ENCODE measurements around the gene KCNN2.

KCNN2 gene

GRCh38 chr5:114362977-114363761, 1.3 kb downstream of the KCNN2 start:
- DNase-seq: peak; percentile 2

DNA sequence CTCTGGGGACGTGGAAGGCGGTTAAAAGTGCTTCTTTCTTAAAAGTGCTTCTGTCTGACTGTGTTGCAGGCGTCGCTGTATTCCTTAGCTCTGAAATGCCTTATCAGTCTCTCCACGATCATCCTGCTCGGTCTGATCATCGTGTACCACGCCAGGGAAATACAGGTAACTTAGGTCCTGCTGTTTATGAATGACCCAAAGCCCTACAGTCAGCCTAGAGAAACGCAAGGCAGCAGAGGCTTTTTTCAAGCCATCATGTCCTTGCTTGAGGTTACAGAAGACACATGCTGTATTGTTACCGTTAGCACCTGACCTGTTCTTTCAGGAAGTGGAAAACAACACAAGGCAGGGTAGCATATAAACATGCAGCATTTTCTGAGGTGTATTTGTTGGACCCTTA, 2.0 kb downstream of the KCNN2 start:
- no peak for DNase-seq

DNA sequence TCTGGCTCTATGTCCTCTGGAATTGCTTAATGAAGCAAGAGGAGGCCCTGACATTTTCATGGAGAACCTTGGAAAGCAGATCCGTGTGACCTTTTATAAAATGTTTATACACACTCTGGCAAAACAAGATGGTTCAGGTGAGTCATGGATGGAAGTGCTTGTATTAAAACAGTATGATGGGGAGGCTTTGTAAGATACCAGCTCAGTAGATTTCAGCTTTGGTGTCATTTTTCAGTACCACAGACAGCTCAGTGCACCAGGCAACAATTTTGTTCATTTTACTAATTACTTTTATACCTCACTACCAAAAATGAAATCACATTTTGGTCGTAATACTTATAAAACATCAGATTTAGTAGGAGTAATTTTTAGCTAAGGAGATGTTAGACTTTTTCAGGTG, 5.2 kb downstream of the KCNN2 start:
- no peak for DNase-seq

DNA sequence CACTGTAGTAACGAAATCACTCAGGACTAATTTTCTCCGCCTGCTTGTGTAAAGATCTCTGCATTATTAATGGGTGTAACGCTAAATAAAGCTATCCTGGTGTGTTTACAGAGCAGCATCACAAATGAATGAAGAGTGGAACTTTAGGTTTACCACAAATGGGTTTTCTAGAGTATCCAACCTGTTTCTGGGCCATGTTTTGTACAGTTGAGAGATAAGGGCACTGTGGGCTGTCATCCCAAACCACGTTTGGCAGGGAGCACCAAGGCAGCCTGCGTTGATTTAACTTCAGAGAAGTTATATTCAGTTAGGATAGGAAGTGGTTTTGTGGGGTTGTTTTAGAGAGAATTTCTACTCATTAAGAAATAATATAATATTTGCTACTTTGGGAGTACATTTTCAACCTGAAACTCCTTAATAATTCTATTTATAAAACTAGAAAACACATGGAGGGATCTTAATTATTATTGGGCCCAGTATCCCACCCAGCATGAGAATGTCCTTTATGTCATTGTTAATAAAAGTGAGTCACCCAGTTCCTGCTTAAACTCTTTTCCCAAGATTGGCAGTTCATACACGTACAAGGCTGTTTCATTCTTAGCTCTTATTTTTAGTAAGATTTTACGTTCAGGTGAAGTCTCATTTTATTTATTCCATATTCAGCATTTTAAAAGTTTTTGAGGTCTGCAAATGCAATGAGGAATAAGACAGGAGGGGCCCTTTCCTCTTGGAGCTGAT, 8.0 kb downstream of the KCNN2 start:
- no peak for DNase-seq

- DNase-seq: no peak
These were observed 15.4 kb downstream of the KCNN2 start for GRCh38 chr5:114377050-114377844.

DNA sequence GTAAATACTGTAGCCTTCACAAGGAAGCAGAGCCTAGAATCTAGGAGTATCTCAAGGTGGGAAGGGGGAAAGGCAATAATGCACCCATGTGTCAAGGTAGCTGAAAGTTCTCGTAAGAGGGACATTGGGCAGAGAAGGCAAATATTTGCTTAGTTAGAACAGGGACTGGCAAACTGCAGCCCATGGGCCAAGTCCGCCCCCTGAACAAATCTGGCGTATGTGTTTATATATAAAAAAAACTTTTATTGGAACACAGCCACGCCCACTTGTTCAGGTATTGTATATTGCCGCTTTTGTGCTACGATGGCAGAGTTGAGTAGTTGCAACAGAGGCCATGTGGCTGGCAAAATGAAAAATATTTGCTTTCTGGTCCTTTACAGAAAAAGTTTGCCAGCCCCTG, 16.1 kb downstream of the KCNN2 start:
- DNase-seq: no peak

DNA sequence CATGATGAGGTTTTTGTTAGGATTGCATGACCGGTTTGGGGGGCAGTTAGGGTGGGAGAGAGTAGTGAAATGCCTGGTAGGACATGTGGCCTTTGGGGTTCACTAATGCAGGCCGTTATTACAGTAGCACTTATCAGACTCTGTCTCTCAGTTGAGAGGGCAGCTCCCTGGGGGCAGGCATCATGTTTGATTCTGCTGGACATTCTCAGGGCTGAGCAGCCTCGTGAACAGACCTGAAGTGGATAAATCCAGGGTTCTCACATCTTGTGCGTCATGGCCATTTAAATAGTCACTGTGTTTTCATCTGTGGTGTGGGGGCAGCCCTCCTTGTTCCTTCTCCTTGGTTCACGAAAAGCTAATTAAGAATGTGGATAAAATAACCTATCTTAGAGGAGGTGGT, 18.9 kb downstream of the KCNN2 start:
- DNase-seq: no peak

GRCh38 chr5:114387433-114387832, 25.6 kb downstream of the KCNN2 start:
- DNase-seq: no peak

- DNase-seq: no peak
These were observed 28.6 kb downstream of the KCNN2 start for GRCh38 chr5:114390431-114390830.

GRCh38 chr5:114391321-114391720, 29.5 kb downstream of the KCNN2 start:
- DNase-seq: no peak

- DNase-seq: no peak
These were observed 31.3 kb downstream of the KCNN2 start for GRCh38 chr5:114393159-114393558.

GRCh38 chr5:114402206-114402605, 40.3 kb downstream of the KCNN2 start:
- no peak for DNase-seq

- no peak for DNase-seq
These were observed 45.9 kb downstream of the KCNN2 start for GRCh38 chr5:114407783-114408182.

DNA sequence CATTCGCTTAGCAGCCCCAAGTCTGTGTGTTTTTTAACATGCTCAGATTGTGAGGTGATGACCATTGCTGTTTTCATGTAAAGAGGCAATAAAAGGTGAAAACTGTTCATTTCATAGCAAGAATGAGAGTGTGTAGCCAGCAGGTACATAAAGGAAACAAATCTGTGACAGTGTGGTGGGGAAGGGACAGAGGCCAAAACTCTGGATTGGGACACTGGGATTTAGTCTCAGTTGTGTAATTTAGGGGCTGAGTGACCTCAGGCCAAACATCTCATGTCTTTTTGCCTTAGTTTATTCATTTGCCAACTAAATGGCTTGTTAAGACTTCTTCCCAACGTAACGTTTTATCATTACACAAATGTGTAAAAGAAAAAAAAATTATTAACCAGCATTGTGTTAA, 47.0 kb downstream of the KCNN2 start:
- no peak for DNase-seq

GRCh38 chr5:114411380-114411931, 49.6 kb downstream of the KCNN2 start:
- DNase-seq: no peak

GRCh38 chr5:114412510-114413171, 50.8 kb downstream of the KCNN2 start:
- DNase-seq: no peak

DNA sequence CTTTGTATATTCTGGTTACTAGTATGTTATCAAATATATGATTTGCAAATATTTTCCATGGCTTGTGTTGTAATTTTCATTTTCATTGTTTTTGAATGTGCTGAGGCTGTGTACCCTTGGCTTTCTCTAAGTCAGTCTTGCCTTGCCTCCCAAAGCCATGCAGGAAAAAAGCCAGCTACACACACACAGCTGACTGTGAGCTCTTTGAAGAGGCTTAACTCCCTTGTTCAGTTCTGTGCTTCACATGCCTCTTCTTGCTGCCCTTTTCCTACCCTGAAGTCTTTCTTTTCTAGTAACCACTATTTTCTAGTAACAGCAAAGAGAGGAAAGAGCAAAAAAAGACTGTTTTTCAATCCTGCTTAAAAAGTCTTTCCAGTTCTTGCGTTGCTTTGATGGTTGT, 53.9 kb downstream of the KCNN2 start:
- DNase-seq: no peak

DNA sequence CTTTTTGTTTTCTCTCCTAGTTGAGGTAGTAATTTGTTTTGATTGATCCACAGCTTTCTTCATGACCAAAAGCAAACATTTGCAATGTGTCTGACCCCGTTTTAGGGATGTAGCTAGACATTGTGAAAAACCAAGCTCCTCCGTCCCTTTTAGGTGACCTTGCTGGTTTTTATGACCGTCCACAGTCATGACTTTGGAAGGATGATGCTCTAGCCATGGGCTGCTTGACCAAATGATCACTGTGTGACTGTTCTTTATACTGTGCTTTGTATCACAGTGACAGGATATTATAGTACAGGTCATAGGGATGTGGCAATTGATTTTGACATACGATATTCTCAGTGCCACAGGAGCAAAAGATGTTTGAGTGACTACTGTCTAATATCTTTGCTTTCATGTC, 54.4 kb downstream of the KCNN2 start:
- DNase-seq: no peak

DNA sequence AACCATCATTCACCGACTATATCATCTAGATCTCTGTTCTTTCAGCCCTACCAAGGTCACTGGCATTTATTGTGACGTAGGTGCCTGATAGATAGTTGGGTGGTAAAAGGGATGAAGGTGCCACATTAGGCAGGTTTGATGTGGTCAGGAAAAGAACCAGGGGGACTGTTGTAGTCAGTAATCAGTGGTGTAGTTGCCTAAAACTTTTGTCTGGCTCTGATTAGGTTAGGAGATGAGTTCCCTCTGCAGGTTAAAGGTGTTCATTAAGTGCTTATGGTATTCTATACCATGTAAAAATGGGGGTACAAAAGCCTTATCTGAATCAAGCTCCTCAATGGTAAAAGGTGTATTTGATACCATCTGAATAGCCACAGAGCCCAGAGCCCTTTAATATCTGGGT, 55.6 kb downstream of the KCNN2 start:
- DNase-seq: no peak

DNA sequence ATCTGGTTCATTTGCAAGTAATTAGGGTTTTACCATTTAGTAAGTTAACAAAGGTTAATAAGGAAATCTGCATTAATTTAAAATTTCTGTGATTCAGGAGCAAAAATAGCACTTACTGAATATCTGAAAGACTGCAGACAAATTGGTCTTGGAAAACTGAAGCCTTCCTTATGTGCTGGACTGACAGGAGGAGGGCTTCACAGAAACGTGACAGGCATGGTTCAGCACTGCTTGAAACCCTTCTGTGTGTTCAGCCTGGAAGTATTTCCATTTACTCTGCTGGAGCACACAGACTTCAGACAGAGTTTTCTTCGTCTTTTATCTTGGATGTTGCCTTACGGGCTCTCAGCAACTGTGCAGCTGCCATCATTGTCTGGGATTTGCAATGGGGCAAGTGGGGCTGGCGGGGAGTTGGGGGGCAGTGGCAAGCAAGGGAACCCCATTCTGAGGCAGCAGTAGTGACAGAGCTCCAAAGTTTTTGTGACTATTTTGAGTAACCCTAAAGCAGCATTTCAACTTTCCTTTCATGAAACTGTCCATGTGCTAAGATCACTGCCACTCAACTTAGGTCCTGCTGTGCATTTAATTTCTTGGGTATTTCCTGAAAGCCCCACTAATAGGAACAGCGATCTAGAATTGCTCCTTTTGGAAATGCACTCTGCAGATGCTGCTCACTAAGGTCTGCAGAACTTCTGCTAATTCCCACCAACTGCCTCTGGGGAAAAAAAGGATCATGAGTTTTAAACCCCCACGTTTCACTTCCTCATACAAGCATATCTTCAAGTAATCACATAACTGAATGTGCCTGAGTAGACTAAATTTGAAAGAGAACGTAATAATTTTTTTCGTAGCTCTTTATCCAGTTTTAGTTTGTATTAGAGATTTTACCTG, 56.6 kb downstream of the KCNN2 start:
- DNase-seq: no peak

- no peak for DNase-seq
These were observed 57.2 kb downstream of the KCNN2 start for GRCh38 chr5:114419067-114419388.

DNA sequence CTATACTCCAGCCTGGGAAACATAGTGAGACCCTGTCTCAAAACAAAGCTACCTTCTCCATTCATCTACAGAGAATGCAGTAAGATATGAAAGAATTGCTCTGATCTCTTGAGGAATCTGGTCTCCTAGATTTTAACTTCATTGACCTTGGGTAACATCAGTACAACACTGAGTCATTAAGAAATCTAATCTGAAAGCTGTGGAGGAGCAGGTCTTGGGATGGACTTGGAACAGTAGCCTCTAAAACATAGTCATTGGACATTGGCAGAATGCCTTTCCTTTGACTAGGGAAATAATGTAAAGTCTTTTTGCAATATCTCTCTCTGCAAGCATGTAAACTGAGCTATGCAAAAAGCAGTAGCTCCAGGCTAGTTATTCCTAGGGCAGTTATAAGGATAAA, 58.1 kb downstream of the KCNN2 start:
- DNase-seq: no peak

All from stimulated activated CD4-positive, alpha-beta T cell treated with anti-CD3 and anti-CD28 coated beads, Interleukin-15, amount 100 ng/mL, for 24 hours (primary cell).